ENCODE data around the gene KIAA1217. TPM values are rescaled to one million over a fixed set of nuclear protein-coding genes. Genes with fewer than 3 reads are reported as not detected.

The KIAA1217 gene
- polyA plus RNA-seq, 3 donors: not detected

- Histone ChIP-seq H3K4me3 (replicated peaks in 1 of 3; ENCODE audit: low read depth in 2 of 3, low read length in 3 of 3) (no peak overlapping the region), H3K4me1 (ENCODE audit: control insufficient read depth in 1 of 2, insufficient read depth in 2 of 2, low read length in 2 of 2) (no peaks in the 10 kb centered on the region), H3K4me2 (replicated peaks; ENCODE audit: extremely low read depth, low read length, poor library complexity, severe bottlenecking) (no peak overlapping the region), H3K79me2 (ENCODE audit: insufficient read depth, low read length) (no peaks in the 10 kb centered on the region), H3K27ac (ENCODE audit: low read depth in 1 of 2, low read length in 2 of 2) (no peak overlapping the region), H3K36me3 (replicated peaks in 1 of 2; ENCODE audit: control insufficient read depth in 1 of 2, insufficient read depth in 2 of 2, low read length in 2 of 2) (no peaks in the 10 kb centered on the region), H4K20me1 (ENCODE audit: insufficient read depth, low read length) (no peaks in the 10 kb centered on the region), H2AFZ (ENCODE audit: insufficient read depth, low read depth, low read length, poor library complexity, severe bottlenecking) (no peak overlapping the region), H3K9ac (ENCODE audit: insufficient read depth, low read length, poor library complexity, severe bottlenecking) (no peak overlapping the region), H3K27me3 (ENCODE audit: control insufficient read depth in 2 of 2, insufficient read depth in 2 of 2, low read length in 2 of 2) (no peaks in the 10 kb centered on the region), H3K9me3 (replicated peaks in 1 of 2; ENCODE audit: control insufficient read depth in 1 of 2, insufficient read depth in 1 of 2, low read length in 2 of 2) (no peaks in the 10 kb centered on the region)
- Mint-ChIP-seq H3K4me1 (no peaks in the 10 kb centered on the region), H3K27ac (no peak overlapping the region), H3K36me3 (no peaks in the 10 kb centered on the region), H3K27me3 (ENCODE audit: low read depth in 3 of 3) (peaks cover 2 to 4% (median 2%) of the 10 kb centered on the region in 3 donors), H3K9me3 (peaks cover 0 to 4% (median 2%) of the 10 kb centered on the region in 7 donors), H3K4me3 (no peak overlapping the region)
- TF ChIP-seq CTCF (IDR thresholded peaks at IDR 0.05): no peak
- intact Hi-C loops (cut with micrococcal nuclease): no loop called here
- no peak for DNase-seq
- WGBS (ENCODE audit: insufficient coverage): no CpG with 5 or more reads among the region's 2 CpGs
Observed at GRCh38 chr10:24551161-24551560, 342.2 kb downstream of the KIAA1217 start.

GRCh38 chr10:24552346-24553016, 343.5 kb downstream of the KIAA1217 start:
- intact Hi-C loops (cut with micrococcal nuclease): no loop called here
- Mint-ChIP-seq H3K4me1 (peaks cover 3% of the 10 kb centered on the region), H3K36me3 (no peaks in the 10 kb centered on the region), H3K27ac (no peak overlapping the region), H3K4me3 (no peak overlapping the region), H3K9me3 (peaks cover 0 to 6% (median 3%) of the 10 kb centered on the region in 7 donors), H3K27me3 (ENCODE audit: low read depth in 3 of 3) (peaks cover 0 to 3% (median 3%) of the 10 kb centered on the region in 3 donors)
- Histone ChIP-seq H3K36me3 (replicated peaks in 1 of 2; ENCODE audit: control insufficient read depth in 1 of 2, insufficient read depth in 2 of 2, low read length in 2 of 2) (no peaks in the 10 kb centered on the region), H2AFZ (ENCODE audit: insufficient read depth, low read depth, low read length, poor library complexity, severe bottlenecking) (no peak overlapping the region), H3K9ac (ENCODE audit: insufficient read depth, low read length, poor library complexity, severe bottlenecking) (no peak overlapping the region), H3K4me3 (replicated peaks in 1 of 3; ENCODE audit: low read depth in 2 of 3, low read length in 3 of 3) (no peak overlapping the region), H3K9me3 (replicated peaks in 1 of 2; ENCODE audit: control insufficient read depth in 1 of 2, insufficient read depth in 1 of 2, low read length in 2 of 2) (no peaks in the 10 kb centered on the region), H3K79me2 (ENCODE audit: insufficient read depth, low read length) (no peaks in the 10 kb centered on the region), H4K20me1 (ENCODE audit: insufficient read depth, low read length) (no peaks in the 10 kb centered on the region), H3K4me2 (replicated peaks; ENCODE audit: extremely low read depth, low read length, poor library complexity, severe bottlenecking) (no peak overlapping the region), H3K27me3 (ENCODE audit: control insufficient read depth in 2 of 2, insufficient read depth in 2 of 2, low read length in 2 of 2) (no peaks in the 10 kb centered on the region), H3K4me1 (ENCODE audit: control insufficient read depth in 1 of 2, insufficient read depth in 2 of 2, low read length in 2 of 2) (no peaks in the 10 kb centered on the region), H3K27ac (ENCODE audit: low read depth in 1 of 2, low read length in 2 of 2) (no peak overlapping the region)
- WGBS (ENCODE audit: insufficient coverage): 90% methylated on average over 17 of the region's 22 CpGs
- no peak for DNase-seq
- TF ChIP-seq CTCF (IDR thresholded peaks at IDR 0.05): no peak
